GM18507 (cell line): ENCODE measurements around the gene PRPF6.

ENCODE experiments used
- DNase-seq: peaks from one replicate; pipeline ENCODE4 v3.0.0; 2011; ENCODE audit warnings: low read depth; ENCODE audit not compliant: insufficient read length; ENCODE audit errors: extremely low spot score
- FAIRE-seq: peaks from 2 replicates; lab custom pipeline; 2011; peaks lifted over from hg19 to GRCh38; lab: Jason Lieb, UNC

The PRPF6 gene

GRCh38 chr20:64068386-64069208 is 87.7 kb downstream of the PRPF6 start:
- DNase-seq (no peak), FAIRE-seq (no peak)

GRCh38 chr20:64069209-64069613 is 88.3 kb downstream of the PRPF6 start:
- no peak for FAIRE-seq
- no peak for DNase-seq

- DNase-seq (no peak), FAIRE-seq (no peak)
These were observed 88.8 kb downstream of the PRPF6 start for GRCh38 chr20:64069614-64070243.

- no peak for DNase-seq
- no peak for FAIRE-seq
These were observed 89.5 kb downstream of the PRPF6 start for GRCh38 chr20:64070244-64070993.

- FAIRE-seq (no peak), DNase-seq (no peak)
These were observed 90.7 kb downstream of the PRPF6 start for GRCh38 chr20:64071341-64072332.

GRCh38 chr20:64072498-64073063 is 91.6 kb downstream of the PRPF6 start:
- no peak for DNase-seq
- FAIRE-seq = no peak

- FAIRE-seq (no peak), DNase-seq (no peak)
These were observed 92.7 kb downstream of the PRPF6 start for GRCh38 chr20:64073476-64074183.

GRCh38 chr20:64074184-64074789 is 93.4 kb downstream of the PRPF6 start:
- DNase-seq (no peak), FAIRE-seq (no peak)

GRCh38 chr20:64074963-64075362 is 94.0 kb downstream of the PRPF6 start:
- FAIRE-seq (no peak), DNase-seq (no peak)

- FAIRE-seq (no peak), DNase-seq (no peak)
These were observed 94.6 kb downstream of the PRPF6 start for GRCh38 chr20:64075556-64075955.

- FAIRE-seq (no peak), DNase-seq (no peak)
These were observed 95.4 kb downstream of the PRPF6 start for GRCh38 chr20:64076061-64076997.

GRCh38 chr20:64077094-64077493 is 96.2 kb downstream of the PRPF6 start:
- DNase-seq = no peak
- peak; percentile 80 for FAIRE-seq

- DNase-seq = no peak
- FAIRE-seq = peak; percentile 44
These were observed 96.6 kb downstream of the PRPF6 start for GRCh38 chr20:64077541-64077875.

- peak; percentile 93 for FAIRE-seq
- DNase-seq = no peak
These were observed 97.1 kb downstream of the PRPF6 start for GRCh38 chr20:64077876-64078551.

GRCh38 chr20:64078934-64079272 is 98.0 kb downstream of the PRPF6 start:
- FAIRE-seq (no peak), DNase-seq (no peak)

GRCh38 chr20:64079273-64080012 is 98.5 kb downstream of the PRPF6 start, which contains the start of gene RGS19:
Gene RGS19 (minus strand): TSS chr20:64079518. CDS start chr20:64076886, 2,632 bp downstream.
- FAIRE-seq (peak; percentile 73), DNase-seq (peak; percentile 82)
